Keratinocyte (primary cell): Measurements from ENCODE around the gene PDCD5. TPM values are rescaled to one million over a fixed set of nuclear protein-coding genes. Genes with fewer than 3 reads are reported as not detected.
"Not testable (repeated sequence)": the region's sequence is repeated elsewhere in the genome, so short reads cannot be mapped to it uniquely, and the experiment has no call there.

Source experiments
- DNase-seq: peaks from one replicate; pipeline ENCODE4 v3.0.0-alpha.2; 2011; ENCODE audit warnings: low read depth, missing footprints, low spot score
- FAIRE-seq: peaks from 2 replicates; lab custom pipeline; 2011; peaks lifted over from hg19 to GRCh38; lab: Jason Lieb, UNC
- H2AFZ ChIP-seq: 2 replicates; pipeline ENCODE4 v1.6.0; 2012; ENCODE audit warnings: low read length, control low read depth, inconsistent platforms; ENCODE audit not compliant: control insufficient read depth
- H3K27ac ChIP-seq: 2 replicates; pipeline ENCODE4 v1.5.1; 2011; ENCODE audit warnings: low read length; ENCODE audit not compliant: control insufficient read depth, insufficient read depth
- H3K27me3 ChIP-seq: 3 replicates; pipeline ENCODE4 v1.6.0; 2011; ENCODE audit warnings: low read length; ENCODE audit not compliant: control insufficient read depth, insufficient read depth; ENCODE audit errors: extremely low read depth
- H3K36me3 ChIP-seq, 2 experiments: 2 replicates in 1 of 2; 3 replicates in 1 of 2; pipeline ENCODE4 v1.5.1; 2011; ENCODE audit warnings: low read length in 2 of 2, mild to moderate bottlenecking in 1 of 2; ENCODE audit not compliant: control insufficient read depth in 2 of 2, insufficient read depth in 2 of 2; ENCODE audit errors: extremely low read depth in 1 of 2
- H3K4me1 ChIP-seq: 3 replicates; pipeline ENCODE4 v1.5.1; 2011; ENCODE audit warnings: low read length; ENCODE audit not compliant: control insufficient read depth, insufficient read depth; ENCODE audit errors: extremely low read depth
- H3K4me2 ChIP-seq: 3 replicates; pipeline ENCODE4 v1.6.0; 2011; ENCODE audit warnings: low read depth, low read length; ENCODE audit not compliant: control insufficient read depth, insufficient read depth; ENCODE audit errors: extremely low read depth
- H3K4me3 ChIP-seq, 3 experiments: fragments of 200-600 bp in 1 of 3; sonication (generic) in 1 of 3; 2 replicates in 2 of 3; 3 replicates in 1 of 3; pipeline ENCODE4 v1.5.1; 2011 to 2016; ENCODE audit warnings: low read length in 3 of 3, mild to moderate bottlenecking in 3 of 3, control low read depth in 2 of 3, inconsistent platforms in 1 of 3, low read depth in 1 of 3, mixed read lengths in 1 of 3, mixed run types in 1 of 3, moderate library complexity in 1 of 3; ENCODE audit not compliant: control insufficient read depth in 2 of 3, insufficient read depth in 2 of 3; ENCODE audit errors: extremely low read depth in 1 of 3
- H3K79me2 ChIP-seq: 2 replicates; pipeline ENCODE4 v1.6.0; 2012; ENCODE audit warnings: low read length; ENCODE audit not compliant: control insufficient read depth, insufficient read depth
- H3K9ac ChIP-seq: 3 replicates; pipeline ENCODE4 v1.6.0; 2011; ENCODE audit warnings: low read length; ENCODE audit not compliant: control insufficient read depth, insufficient read depth; ENCODE audit errors: extremely low read depth
- H3K9me1 ChIP-seq: 3 replicates; pipeline ENCODE4 v1.6.0; 2011; ENCODE audit warnings: low read length; ENCODE audit not compliant: control insufficient read depth, insufficient read depth; ENCODE audit errors: extremely low read depth
- H3K9me3 ChIP-seq: 2 replicates; pipeline ENCODE4 v1.5.1; 2012; ENCODE audit warnings: low read depth, low read length; ENCODE audit not compliant: control insufficient read depth
- H4K20me1 ChIP-seq: 3 replicates; pipeline ENCODE4 v1.6.0; 2011; ENCODE audit warnings: low read length; ENCODE audit not compliant: control insufficient read depth, insufficient read depth; ENCODE audit errors: extremely low read depth
- EZH2 ChIP-seq: IDR thresholded peaks from one replicate; pipeline ENCODE4 v1.6.1; 2012; ENCODE audit warnings: inconsistent platforms, mild to moderate bottlenecking, low read length, moderate library complexity
- dilution Hi-C: fragments of 300-500 bp; cut with MboI; formaldehyde crosslinking; loops from one replicate; pipeline ENCODE4 v1.7.0; 2020; ENCODE audit warnings: low sequenced_read_pairs; ENCODE audit not compliant: extremely low pct_ligation_motif_present
- polyA plus RNA-seq, 5 experiments: library from polyadenylated mRNA; depleted of rRNA in 3 of 5; stranded (reverse) in 3 of 5; stranded (forward) in 1 of 5; unstranded in 1 of 5; fragments of >200 nt; gene quantifications; 1 replicate in 1 of 5; 2 replicates in 3 of 5; 3 replicates in 1 of 5; pipeline versions ENCODE4 v1.2.1 to v1.2.3, GENCODE V29; 2011 to 2012; ENCODE audit warnings: missing spikeins in 2 of 5, low read depth in 1 of 5, low replicate concordance in 1 of 5
- TF ChIP-seq, protein P1 (sequence below), 3 experiments: IDR thresholded peaks in 1 of 3; conservative IDR thresholded peaks in 1 of 3; optimal IDR thresholded peaks in 1 of 3; 2 replicates in 2 of 3; 3 replicates in 1 of 3; pipeline versions ENCODE3 to v1.5.1; 2011; ENCODE audit warnings: low read length in 3 of 3, mild to moderate bottlenecking in 3 of 3, moderate library complexity in 2 of 3, control low read depth in 1 of 3, inconsistent platforms in 1 of 3; ENCODE audit not compliant: insufficient read depth in 2 of 3; ENCODE audit errors: extremely low read depth in 1 of 3

PDCD5 gene
- polyA plus RNA-seq, 1 donor (not counting 4 experiments of a cell fraction or from before 2014, with no cell fraction given): 177 TPM

- Histone ChIP-seq H3K36me3 (no peaks in the 10 kb centered on the region), H3K9me3 (no peaks in the 10 kb centered on the region), H3K27me3 (no peaks in the 10 kb centered on the region), H3K4me3 (no peak overlapping the region), H3K9ac (no peak overlapping the region), H3K79me2 (no peaks in the 10 kb centered on the region), H3K4me1 (no peaks in the 10 kb centered on the region), H3K27ac (no peak overlapping the region), H4K20me1 (no peaks in the 10 kb centered on the region), H3K9me1 (no peaks in the 10 kb centered on the region), H3K4me2 (no peak overlapping the region), H2AFZ (no peak overlapping the region)
- no peak for DNase-seq
- no peak for TF ChIP-seq EZH2
- TF ChIP-seq, protein P1, sequence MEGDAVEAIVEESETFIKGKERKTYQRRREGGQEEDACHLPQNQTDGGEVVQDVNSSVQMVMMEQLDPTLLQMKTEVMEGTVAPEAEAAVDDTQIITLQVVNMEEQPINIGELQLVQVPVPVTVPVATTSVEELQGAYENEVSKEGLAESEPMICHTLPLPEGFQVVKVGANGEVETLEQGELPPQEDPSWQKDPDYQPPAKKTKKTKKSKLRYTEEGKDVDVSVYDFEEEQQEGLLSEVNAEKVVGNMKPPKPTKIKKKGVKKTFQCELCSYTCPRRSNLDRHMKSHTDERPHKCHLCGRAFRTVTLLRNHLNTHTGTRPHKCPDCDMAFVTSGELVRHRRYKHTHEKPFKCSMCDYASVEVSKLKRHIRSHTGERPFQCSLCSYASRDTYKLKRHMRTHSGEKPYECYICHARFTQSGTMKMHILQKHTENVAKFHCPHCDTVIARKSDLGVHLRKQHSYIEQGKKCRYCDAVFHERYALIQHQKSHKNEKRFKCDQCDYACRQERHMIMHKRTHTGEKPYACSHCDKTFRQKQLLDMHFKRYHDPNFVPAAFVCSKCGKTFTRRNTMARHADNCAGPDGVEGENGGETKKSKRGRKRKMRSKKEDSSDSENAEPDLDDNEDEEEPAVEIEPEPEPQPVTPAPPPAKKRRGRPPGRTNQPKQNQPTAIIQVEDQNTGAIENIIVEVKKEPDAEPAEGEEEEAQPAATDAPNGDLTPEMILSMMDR (optimal IDR thresholded peaks at IDR 0.05 in 1 of 3, IDR thresholded peaks at IDR 0.05 in 1 of 3, conservative IDR thresholded peaks at IDR 0.05 in 1 of 3; ENCODE audit: extremely low read depth in 1 of 3, insufficient read depth in 2 of 3, low read length in 3 of 3): peak; percentile 58 to 65 (median 59)
- FAIRE-seq: no peak
- dilution Hi-C loops: no loop called here
Measured at GRCh38 chr19:32570081-32570785, 10.8 kb upstream of the PDCD5 start.

DNA sequence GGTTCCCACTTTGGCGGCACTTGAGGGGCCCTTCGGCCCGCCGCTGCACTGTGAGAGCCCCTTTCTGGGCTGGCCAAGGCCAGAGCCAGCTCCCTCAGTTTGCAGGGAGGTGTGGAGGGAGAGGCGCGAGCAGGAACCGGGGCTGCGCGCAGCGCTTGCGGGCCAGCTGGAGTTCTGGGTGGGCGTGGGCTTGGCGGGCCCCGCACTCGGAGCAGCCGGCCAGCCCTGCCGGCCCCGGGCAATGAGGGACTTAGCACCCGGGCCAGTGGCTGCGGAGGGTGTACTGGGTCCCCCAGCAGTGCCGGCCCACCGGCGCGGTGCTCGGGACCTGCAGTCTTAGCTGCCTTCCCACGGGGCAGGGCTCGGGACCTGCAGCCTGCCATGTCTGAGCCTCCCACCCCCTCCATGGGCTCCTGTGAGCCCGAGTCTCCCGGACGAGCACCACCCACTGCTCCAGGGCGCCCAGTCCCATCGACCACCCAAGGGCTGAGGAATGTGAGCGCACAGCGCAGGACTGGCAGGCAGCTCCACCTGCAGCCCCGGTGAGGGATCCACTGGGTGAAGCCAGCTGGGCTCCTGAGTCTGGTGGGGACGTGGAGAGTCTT, 9.4 kb upstream of the PDCD5 start:
- H3K27ac ChIP-seq, H3K9me1 ChIP-seq, H2AFZ ChIP-seq, dilution Hi-C loops, H3K79me2 ChIP-seq, H3K36me3 ChIP-seq, H3K27me3 ChIP-seq, H3K9me3 ChIP-seq, H3K4me3 ChIP-seq, H3K9ac ChIP-seq, H3K4me2 ChIP-seq, H3K4me1 ChIP-seq, DNase-seq, FAIRE-seq, H4K20me1 ChIP-seq: not testable (repeated sequence)

DNA sequence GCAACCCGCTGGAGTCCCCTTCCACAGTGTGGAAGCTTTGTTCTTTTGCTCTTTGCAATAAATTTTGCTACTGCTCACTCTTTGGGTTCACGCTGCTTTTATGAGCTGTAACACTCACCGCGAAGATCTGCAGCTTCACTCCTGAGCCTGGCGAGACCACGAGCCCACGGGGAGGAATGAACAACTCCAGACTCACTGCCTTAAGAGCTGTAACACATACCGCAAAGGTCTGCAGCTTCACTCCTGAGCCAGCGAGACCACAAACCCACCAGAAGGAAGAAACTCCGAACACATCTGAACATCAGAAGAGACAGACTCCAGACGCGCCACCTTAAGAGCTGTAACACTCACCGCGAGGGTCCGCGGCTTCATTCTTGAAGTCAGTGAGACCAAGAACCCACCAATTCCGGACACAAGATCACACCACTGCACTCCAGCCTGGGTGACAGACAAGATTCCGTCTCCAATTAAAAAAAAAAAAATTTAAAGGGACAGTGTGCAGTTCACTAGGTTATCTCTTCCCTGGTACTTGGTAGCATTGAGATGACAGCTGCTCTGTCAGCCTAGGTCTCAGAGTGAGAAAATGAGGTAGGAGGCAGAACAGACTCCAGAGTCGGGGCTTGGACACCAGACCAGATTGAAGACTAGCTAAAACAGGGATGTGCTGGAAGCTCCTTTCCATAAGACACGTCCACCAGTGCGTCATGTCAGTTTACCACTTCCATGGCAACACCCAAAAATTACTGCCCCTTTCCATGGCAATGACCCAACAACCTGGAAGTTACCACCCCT, 8.1 kb upstream of the PDCD5 start:
- H3K9ac ChIP-seq, H3K4me3 ChIP-seq, H3K9me3 ChIP-seq, H3K27ac ChIP-seq, H3K9me1 ChIP-seq, dilution Hi-C loops, H3K4me2 ChIP-seq, H2AFZ ChIP-seq, H3K36me3 ChIP-seq, H4K20me1 ChIP-seq, H3K27me3 ChIP-seq, H3K4me1 ChIP-seq, DNase-seq, FAIRE-seq, H3K79me2 ChIP-seq: not testable (repeated sequence)
